Uterus (tissue), 4 donors: ENCODE results near the gene CD320. TPM values are rescaled to one million over a fixed set of nuclear protein-coding genes. Genes with fewer than 3 reads are reported as not detected.

Source experiments
- DNase-seq, 2 donors: peaks; one replicate each; pipeline ENCODE4 v3.0.0-alpha.2; 2019 to 2020
- H3K27ac ChIP-seq, 2 donors: fragments of 200-600 bp; sonication (generic); 1 replicate in 1 of 2; 2 replicates in 1 of 2; pipeline ENCODE4 v1.5.1; 2016 to 2018
- H3K27me3 ChIP-seq, 2 donors: fragments of 200-600 bp; sonication (generic); one replicate each; pipeline ENCODE4 v1.5.1; 2018 to 2019; ENCODE audit warnings: control low read depth in 1 of 2
- H3K36me3 ChIP-seq, 2 donors: fragments of 200-600 bp; sonication (generic); one replicate each; pipeline ENCODE4 v1.5.1; 2019; ENCODE audit warnings: control low read depth in 1 of 2
- H3K4me1 ChIP-seq, 2 donors: fragments of 200-600 bp; sonication (generic); one replicate each; pipeline ENCODE4 v1.5.1; 2018 to 2019; ENCODE audit warnings: control low read depth in 1 of 2
- H3K4me3 ChIP-seq, 2 donors: fragments of 200-600 bp; sonication (generic); 1 replicate in 1 of 2; 2 replicates in 1 of 2; pipeline ENCODE4 v1.5.1; 2018 to 2019; ENCODE audit warnings: mild to moderate bottlenecking in 1 of 2
- H3K9me3 ChIP-seq, 2 donors: fragments of 200-600 bp; sonication (generic); one replicate each; pipeline ENCODE4 v1.5.1; 2019; ENCODE audit warnings: control low read depth in 1 of 2
- CTCF ChIP-seq, 4 experiments: fragments of 200-600 bp in 2 of 4; fragments of 450-650 bp in 2 of 4; sonication (generic) in 2 of 4; IDR thresholded peaks; one replicate each; pipeline ENCODE4 v1.5.1; 2016 to 2019; ENCODE audit warnings: antibody characterized with exemption in 4 of 4, mild to moderate bottlenecking in 2 of 4, moderate library complexity in 1 of 4
- POLR2A ChIP-seq, 2 donors: fragments of 450-650 bp; IDR thresholded peaks; one replicate each; pipeline ENCODE4 v1.6.1; 2016; ENCODE audit warnings: antibody characterized with exemption in 2 of 2, mild to moderate bottlenecking in 1 of 2, moderate library complexity in 1 of 2
- intact Hi-C: fragments of 100-400 bp; cut with DNase I; formaldehyde crosslinking; loops from one replicate; pipeline ENCODE4 v1.15.1; 2023; ENCODE audit warnings: low total_unique reads
- total RNA-seq, 4 donors: library from RNA; depleted of rRNA in 3 of 4; stranded (reverse); fragments of >200 nt in 3 of 4; gene quantifications; one replicate each; pipeline versions ENCODE4 v1.1.0 to v1.2.4, GENCODE V29; 2014 to 2023
- donor health status: DM: yes; HTN: yes; CAD: no.

Gene CD320
- total RNA-seq, 4 donors from 2014 or later: 15.0 to 72.0 (median 26.2) TPM

- peaks cover 0 to 10% of the 10 kb centered on the region in 2 donors for H3K4me1 ChIP-seq
- DNase-seq: no peak
- H3K27me3 ChIP-seq: no peaks in the 10 kb centered on the region
- intact Hi-C loops: loop anchor here (5.0 kb wide), 1 partner anchor 96 kb away; no protein-coding TSS in a partner anchor
- H3K9me3 ChIP-seq: no peaks in the 10 kb centered on the region
- H3K36me3 ChIP-seq: no peaks in the 10 kb centered on the region
- no peak overlapping the region for H3K27ac ChIP-seq
- TF ChIP-seq POLR2A (IDR thresholded peaks at IDR 0.05) (no peak), CTCF (IDR thresholded peaks at IDR 0.05) (no peak)
- H3K4me3 ChIP-seq: no peak overlapping the region
Observed at GRCh38 chr19:8253678-8254077, 54.5 kb downstream of the CD320 start.

GRCh38 chr19:8252922-8253589, 55.1 kb downstream of the CD320 start:
- Histone ChIP-seq H3K27ac (no peak overlapping the region), H3K36me3 (no peaks in the 10 kb centered on the region), H3K27me3 (no peaks in the 10 kb centered on the region), H3K4me1 (peaks cover 0 to 10% of the 10 kb centered on the region in 2 donors), H3K9me3 (no peaks in the 10 kb centered on the region), H3K4me3 (no peak overlapping the region)
- intact Hi-C loops: loop anchor here (5.0 kb wide), 1 partner anchor 96 kb away; no protein-coding TSS in a partner anchor
- TF ChIP-seq CTCF (IDR thresholded peaks at IDR 0.05) (peak; percentile 93 to 96 (median 94)), POLR2A (IDR thresholded peaks at IDR 0.05) (no peak)
- peak; percentile 81 to 85 for DNase-seq

Other genes with a start within 250 kb of the CD320 start
- 10 to 100 TPM in 1 of 4 donors, under 1 TPM in 1, not detected in 2; 0.06 to 32.8 TPM for gene FBN3, start 158.8 kb downstream of the CD320 start, total RNA-seq
- 10 to 100 TPM; 37.1 to 60.8 (median 38.7) TPM for gene CERS4, start 99.0 kb downstream of the CD320 start, total RNA-seq
- 10 to 100 TPM in 1 of 4 donors, 1 to 10 TPM in 2, not detected in 1; 6.9 to 25.9 (median 8.8) TPM for gene NDUFA7, start 13.0 kb upstream of the CD320 start, total RNA-seq
- 1,000 to 10,000 TPM in 1 of 4 donors, 100 to 1,000 TPM in 2, 10 to 100 TPM in 1; 44.1 to 1,410 (median 360) TPM for gene RPS28, start 13.1 kb upstream of the CD320 start, total RNA-seq
- 10 to 100 TPM in 3 of 4 donors, 1 to 10 TPM in 1; 4.1 to 36.6 (median 24.8) TPM for gene KANK3, start 34.9 kb upstream of the CD320 start, total RNA-seq
- gene ANGPTL4, start 55.8 kb upstream of the CD320 start, total RNA-seq: 10 to 100 TPM in 3 of 4 donors, under 1 TPM in 1; 0.76 to 21.2 (median 13.5) TPM
- 10 to 100 TPM; 17.4 to 95.8 (median 60.1) TPM for gene RAB11B, start 82.0 kb upstream of the CD320 start, total RNA-seq
- gene MARCHF2, start 104.9 kb upstream of the CD320 start, total RNA-seq: 100 to 1,000 TPM in 1 of 4 donors, 10 to 100 TPM in 3; 44.1 to 161 (median 62.8) TPM
- 100 to 1,000 TPM in 2 of 4 donors, 10 to 100 TPM in 2; 50.3 to 186 (median 98.5) TPM for gene HNRNPM, start 136.6 kb upstream of the CD320 start, total RNA-seq
- 1 to 10 TPM in 1 of 4 donors, under 1 TPM in 1, not detected in 2; 0.97 to 3.0 TPM for gene PRAM1, start 194.3 kb upstream of the CD320 start, total RNA-seq
- gene ZNF414, start 205.8 kb upstream of the CD320 start, total RNA-seq: 100 to 1,000 TPM in 1 of 4 donors, 10 to 100 TPM in 3; 11.6 to 275 (median 24.4) TPM